MCF 10A (cell line): ENCODE measurements around the gene STK33. TPM values are rescaled to one million over a fixed set of nuclear protein-coding genes. Genes with fewer than 3 reads are reported as not detected.
A peak's percentile ranks its signal among the peaks of the same experiment; 100 is the strongest.

ENCODE experiments used
- BruUV-seq: library from RNA; stranded (reverse); fragments of 400-500 nt; replicated peaks from 2 replicates; lab custom pipeline; 2021; lab: Mats Ljungman, UMichigan
- CTCF ChIA-PET: fragments of 300-600 bp; sonication (Branson Sonifier 250); formaldehyde crosslinking; extraction: SDS; loops from one replicate; lab custom pipeline; 2021; ENCODE audit warnings: antibody characterized with exemption, inconsistent platforms; lab: Yijun Ruan, JAX
- POLR2A ChIA-PET: fragments of 300-600, 350-650 bp; sonication (Branson Sonifier 250); formaldehyde crosslinking; extraction: SDS; loops from one replicate; lab custom pipeline; 2020; ENCODE audit warnings: antibody characterized with exemption, inconsistent platforms; lab: Yijun Ruan, JAX
- DNase-seq: peaks from one replicate; pipeline ENCODE4 v3.0.0-alpha.2; 2018; ENCODE audit not compliant: unreplicated experiment
- H3K27ac Mint-ChIP-seq: one replicate; pipeline ENCODE4 v1.8.0; 2022; ENCODE audit warnings: mild to moderate bottlenecking, low read depth, mixed read lengths; ENCODE audit not compliant: unreplicated experiment
- H3K27me3 Mint-ChIP-seq: one replicate; pipeline ENCODE4 v1.8.0; 2022; ENCODE audit warnings: mixed read lengths; ENCODE audit not compliant: insufficient read depth, unreplicated experiment
- H3K36me3 Mint-ChIP-seq: one replicate; pipeline ENCODE4 v1.8.0; 2022; ENCODE audit warnings: mild to moderate bottlenecking, moderate library complexity, mixed read lengths; ENCODE audit not compliant: insufficient read depth, unreplicated experiment
- H3K4me1 Mint-ChIP-seq: one replicate; pipeline ENCODE4 v1.8.0; 2022; ENCODE audit warnings: mixed read lengths; ENCODE audit not compliant: insufficient read depth, unreplicated experiment
- H3K4me3 Mint-ChIP-seq: one replicate; pipeline ENCODE4 v1.8.0; 2022; ENCODE audit warnings: mild to moderate bottlenecking, moderate library complexity, mixed read lengths; ENCODE audit not compliant: unreplicated experiment
- H3K9me3 Mint-ChIP-seq: one replicate; pipeline ENCODE4 v1.8.0; 2022; ENCODE audit warnings: mixed read lengths; ENCODE audit not compliant: unreplicated experiment
- intact Hi-C: fragments of 100-400 bp; cut with micrococcal nuclease; formaldehyde crosslinking; loops from 2 replicates; pipeline ENCODE4 v1.14.1; 2022
- total RNA-seq: library from RNA; stranded (reverse); gene quantifications from 2 replicates; pipeline ENCODE4 v1.2.3, GENCODE V29; 2022
- TF ChIP-seq, protein P1 (sequence below): fragments of 200-600 bp; IDR thresholded peaks from one replicate; pipeline ENCODE4 v1.8.0; 2022; ENCODE audit warnings: antibody characterized with exemption, mild to moderate bottlenecking; ENCODE audit not compliant: unreplicated experiment

The STK33 gene
- total RNA-seq, 1 experiment from 2014 or later: 0.58 TPM

DNA sequence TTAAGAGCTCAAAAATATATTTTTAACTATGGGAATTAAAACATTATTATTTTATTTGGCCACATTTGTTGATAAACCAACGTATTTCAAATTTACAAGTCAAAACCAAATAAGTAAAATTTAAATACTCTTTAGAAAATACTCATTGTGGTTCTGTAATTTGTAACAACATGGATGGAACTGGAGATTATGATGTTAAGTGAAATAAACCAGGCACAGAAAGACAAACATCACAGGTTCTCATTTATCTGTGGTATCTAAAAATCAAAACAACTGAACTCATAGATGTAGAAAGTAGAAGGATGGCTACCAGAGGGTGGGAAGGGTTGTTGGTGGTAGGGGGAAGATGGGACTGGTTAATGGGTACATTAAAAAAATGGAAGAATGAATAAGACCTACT is 50.8 kb downstream of the STK33 start:
- Mint-ChIP-seq H3K27me3 (peaks cover 52% of the 10 kb centered on the region), H3K36me3 (no peaks in the 10 kb centered on the region), H3K4me1 (no peaks in the 10 kb centered on the region), H3K4me3 (no peak overlapping the region), H3K27ac (no peak overlapping the region), H3K9me3 (no peaks in the 10 kb centered on the region)
- CTCF ChIA-PET: no interaction called here
- no TSS peak for BruUV-seq
- TF ChIP-seq, protein P1, sequence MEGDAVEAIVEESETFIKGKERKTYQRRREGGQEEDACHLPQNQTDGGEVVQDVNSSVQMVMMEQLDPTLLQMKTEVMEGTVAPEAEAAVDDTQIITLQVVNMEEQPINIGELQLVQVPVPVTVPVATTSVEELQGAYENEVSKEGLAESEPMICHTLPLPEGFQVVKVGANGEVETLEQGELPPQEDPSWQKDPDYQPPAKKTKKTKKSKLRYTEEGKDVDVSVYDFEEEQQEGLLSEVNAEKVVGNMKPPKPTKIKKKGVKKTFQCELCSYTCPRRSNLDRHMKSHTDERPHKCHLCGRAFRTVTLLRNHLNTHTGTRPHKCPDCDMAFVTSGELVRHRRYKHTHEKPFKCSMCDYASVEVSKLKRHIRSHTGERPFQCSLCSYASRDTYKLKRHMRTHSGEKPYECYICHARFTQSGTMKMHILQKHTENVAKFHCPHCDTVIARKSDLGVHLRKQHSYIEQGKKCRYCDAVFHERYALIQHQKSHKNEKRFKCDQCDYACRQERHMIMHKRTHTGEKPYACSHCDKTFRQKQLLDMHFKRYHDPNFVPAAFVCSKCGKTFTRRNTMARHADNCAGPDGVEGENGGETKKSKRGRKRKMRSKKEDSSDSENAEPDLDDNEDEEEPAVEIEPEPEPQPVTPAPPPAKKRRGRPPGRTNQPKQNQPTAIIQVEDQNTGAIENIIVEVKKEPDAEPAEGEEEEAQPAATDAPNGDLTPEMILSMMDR: no peak
- DNase-seq: no peak
- intact Hi-C loops: no loop called here
- POLR2A ChIA-PET: no interaction called here

DNA sequence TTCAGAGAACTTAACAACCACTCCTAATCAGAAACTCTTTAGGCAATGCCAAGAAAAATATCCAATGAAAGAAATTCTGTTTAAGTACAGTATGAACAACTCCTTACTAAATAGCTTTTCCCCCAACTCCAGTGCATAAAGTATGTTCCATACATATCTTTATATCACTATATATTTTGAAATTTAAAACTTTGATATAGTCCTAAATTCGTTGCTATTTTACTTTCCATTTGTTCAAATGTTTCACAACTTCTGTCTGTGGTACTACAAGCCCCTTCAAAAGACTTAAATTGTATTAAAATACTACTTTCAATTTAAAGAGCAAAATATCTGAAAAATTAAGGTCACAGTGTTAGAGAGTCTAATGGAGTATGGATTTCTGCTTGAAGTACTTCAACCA is 52.6 kb downstream of the STK33 start:
- Mint-ChIP-seq H3K27me3 (peaks cover 54% of the 10 kb centered on the region), H3K9me3 (no peaks in the 10 kb centered on the region), H3K4me1 (no peaks in the 10 kb centered on the region), H3K36me3 (no peaks in the 10 kb centered on the region), H3K27ac (no peak overlapping the region), H3K4me3 (no peak overlapping the region)
- POLR2A ChIA-PET: no interaction called here
- intact Hi-C loops: no loop called here
- TF ChIP-seq, protein P1: no peak
- CTCF ChIA-PET: interaction anchor here (0.6 to 1.3 kb wide), 3 partner anchors 185 to 333 kb away, joined by 3 to 4 read pairs (median 3); no protein-coding TSS in a partner anchor
- no peak for DNase-seq
- no TSS peak for BruUV-seq

DNA sequence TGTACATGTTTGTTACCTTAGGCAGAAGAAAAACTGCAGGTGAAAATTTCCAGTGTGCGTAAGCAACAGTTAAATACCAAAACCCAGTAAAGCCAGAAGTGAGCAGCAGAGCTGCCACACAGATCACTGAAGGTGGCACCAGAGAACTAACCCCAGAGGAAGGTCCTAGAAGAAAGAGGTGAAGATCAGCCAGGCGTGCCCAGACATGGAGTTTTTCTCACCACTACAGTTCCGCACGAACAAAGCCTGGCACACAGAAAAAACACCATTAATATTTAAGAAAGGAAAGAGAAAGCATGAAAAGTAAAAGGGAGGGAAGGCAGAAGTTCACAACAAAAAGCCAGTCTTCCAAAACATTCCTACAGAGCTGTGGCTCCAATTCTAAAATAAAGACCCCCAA is 60.7 kb downstream of the STK33 start:
- DNase-seq: peak; percentile 48
- no peaks in the 10 kb centered on the region for H3K36me3 Mint-ChIP-seq
- H3K27me3 Mint-ChIP-seq: peaks cover 40% of the 10 kb centered on the region
- BruUV-seq: no TSS peak
- H3K27ac Mint-ChIP-seq: no peak overlapping the region
- CTCF ChIA-PET: interaction anchor here (0.7 kb wide), 1 partner anchor 410 kb away, joined by 3 read pairs; the partner anchor contains the start of gene ASCL3
- no peak overlapping the region for H3K4me3 Mint-ChIP-seq
- H3K9me3 Mint-ChIP-seq: no peaks in the 10 kb centered on the region
- TF ChIP-seq, protein P1: no peak
- H3K4me1 Mint-ChIP-seq: no peaks in the 10 kb centered on the region
- POLR2A ChIA-PET: no interaction called here
- intact Hi-C loops: no loop called here

DNA sequence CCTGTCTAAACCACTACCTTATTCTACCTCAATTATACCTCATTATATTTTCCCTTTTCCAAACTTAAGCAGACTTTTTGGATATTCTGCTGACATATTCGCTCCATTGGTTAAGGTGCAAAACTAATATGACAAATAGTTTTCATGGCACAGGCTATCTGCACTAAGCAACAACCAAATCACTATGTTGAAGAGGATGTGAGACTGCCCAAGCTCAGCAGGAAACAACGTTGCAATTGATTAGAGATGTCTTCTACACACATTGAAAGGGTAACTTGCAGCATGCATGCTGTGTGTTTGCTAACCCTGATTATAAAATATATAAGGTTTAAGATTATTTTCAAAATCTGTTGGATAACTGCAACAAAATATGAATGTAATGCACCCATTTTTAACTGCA is 61.6 kb downstream of the STK33 start:
- Mint-ChIP-seq H3K4me3 (no peak overlapping the region), H3K27ac (no peak overlapping the region), H3K36me3 (no peaks in the 10 kb centered on the region), H3K4me1 (no peaks in the 10 kb centered on the region), H3K27me3 (peaks cover 40% of the 10 kb centered on the region), H3K9me3 (no peaks in the 10 kb centered on the region)
- BruUV-seq: no TSS peak
- POLR2A ChIA-PET: no interaction called here
- TF ChIP-seq, protein P1: no peak
- CTCF ChIA-PET: no interaction called here
- no peak for DNase-seq
- intact Hi-C loops: no loop called here
